Measurements from ENCODE around the gene PIP5KL1.

The PIP5KL1 gene

DNA sequence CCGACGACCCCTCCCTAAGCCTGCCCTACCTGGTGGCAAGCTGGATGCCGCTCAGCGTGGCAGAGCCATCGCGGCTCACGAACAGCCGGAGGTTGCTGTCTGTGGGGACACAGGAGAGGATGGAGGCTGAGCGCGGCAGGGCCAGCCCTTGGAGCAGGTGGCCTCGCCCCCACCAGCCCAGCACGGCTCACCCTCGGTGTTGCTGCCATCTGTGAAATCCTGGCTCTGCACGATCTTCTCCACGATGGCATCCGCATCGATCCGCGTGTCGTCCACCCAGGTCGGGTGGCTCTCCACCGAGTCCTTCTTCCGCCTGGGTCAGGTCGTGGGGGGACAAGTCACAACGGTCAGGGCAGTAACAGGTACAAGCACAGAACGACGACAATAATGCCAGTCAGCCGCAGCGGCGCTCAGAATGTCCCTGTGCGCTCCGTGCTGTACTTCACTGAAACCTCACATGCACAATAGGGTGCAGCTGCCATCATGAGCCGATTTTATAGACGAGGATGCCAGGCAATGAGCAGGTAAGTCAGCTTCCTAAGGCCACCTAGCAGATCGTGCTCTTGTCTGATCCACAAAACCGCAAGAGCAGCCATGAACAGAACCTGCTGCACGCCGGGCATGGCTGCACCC, 14.1 kb upstream of the PIP5KL1 start:
- no peak overlapping the region for H3K27ac ChIP-seq (ENCODE audit: low read depth, low read length)
- no peaks in the 10 kb centered on the region for H3K4me1 ChIP-seq (ENCODE audit: insufficient read depth, low read length)
- H3K9me3 ChIP-seq (ENCODE audit: insufficient read depth, low read depth, low read length), result no peaks in the 10 kb centered on the region
- H3K4me3 ChIP-seq (ENCODE audit: low read length), result no peak overlapping the region
- no peaks in the 10 kb centered on the region for H3K27me3 ChIP-seq (ENCODE audit: insufficient read depth, low read length)
- no peak overlapping the region for H3K9ac ChIP-seq (ENCODE audit: low read depth, low read length)
- peaks cover 37% of the 10 kb centered on the region for H3K36me3 ChIP-seq (ENCODE audit: insufficient read depth, low read length)
- WGBS, result 95% methylated on average over 38 of the region's 38 CpGs

DNA sequence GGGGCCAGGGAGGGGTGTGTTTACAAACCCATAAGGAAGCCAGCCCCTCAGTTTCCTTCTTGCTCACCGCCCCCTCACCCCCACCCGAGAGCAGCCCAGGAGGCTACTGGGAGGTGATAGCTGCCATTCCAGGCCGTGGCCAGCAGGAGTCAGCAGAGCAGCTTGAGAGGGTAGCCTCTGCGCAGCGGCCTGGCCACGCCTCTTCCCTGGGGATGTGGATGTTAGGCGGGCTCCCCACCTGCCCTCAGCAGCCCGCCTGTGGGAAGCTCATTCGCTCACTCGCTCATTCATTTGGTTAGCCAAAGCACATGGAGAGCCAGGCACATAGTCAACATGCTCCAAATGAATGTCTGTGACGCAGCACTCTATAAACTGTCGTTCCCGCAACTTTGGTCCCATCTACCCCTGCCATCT, 13.2 kb upstream of the PIP5KL1 start:
- Histone ChIP-seq H3K9me3 (ENCODE audit: insufficient read depth, low read depth, low read length) (no peaks in the 10 kb centered on the region), H3K27ac (ENCODE audit: low read depth, low read length) (no peak overlapping the region), H3K4me1 (ENCODE audit: insufficient read depth, low read length) (no peaks in the 10 kb centered on the region), H3K4me3 (ENCODE audit: low read length) (no peak overlapping the region), H3K27me3 (ENCODE audit: insufficient read depth, low read length) (no peaks in the 10 kb centered on the region), H3K9ac (ENCODE audit: low read depth, low read length) (no peak overlapping the region), H3K36me3 (ENCODE audit: insufficient read depth, low read length) (peaks cover 37% of the 10 kb centered on the region)
- 33% methylated on average over 12 of the region's 13 CpGs for WGBS

- WGBS, result 93% methylated on average over 14 of the region's 14 CpGs
- H3K9me3 ChIP-seq (ENCODE audit: insufficient read depth, low read depth, low read length), result no peaks in the 10 kb centered on the region
- no peaks in the 10 kb centered on the region for H3K27me3 ChIP-seq (ENCODE audit: insufficient read depth, low read length)
- no peak overlapping the region for H3K27ac ChIP-seq (ENCODE audit: low read depth, low read length)
- H3K4me3 ChIP-seq (ENCODE audit: low read length), result no peak overlapping the region
- H3K4me1 ChIP-seq (ENCODE audit: insufficient read depth, low read length), result no peaks in the 10 kb centered on the region
- H3K36me3 ChIP-seq (ENCODE audit: insufficient read depth, low read length), result peaks cover 37% of the 10 kb centered on the region
- H3K9ac ChIP-seq (ENCODE audit: low read depth, low read length), result no peak overlapping the region
Observed at GRCh38 chr9:127943011-127943662, 12.6 kb upstream of the PIP5KL1 start.

- H3K27ac ChIP-seq (ENCODE audit: low read depth, low read length), result no peak overlapping the region
- no peak overlapping the region for H3K9ac ChIP-seq (ENCODE audit: low read depth, low read length)
- 76% methylated on average over 18 of the region's 18 CpGs for WGBS
- no peaks in the 10 kb centered on the region for H3K27me3 ChIP-seq (ENCODE audit: insufficient read depth, low read length)
- no peaks in the 10 kb centered on the region for H3K4me1 ChIP-seq (ENCODE audit: insufficient read depth, low read length)
- H3K9me3 ChIP-seq (ENCODE audit: insufficient read depth, low read depth, low read length), result no peaks in the 10 kb centered on the region
- no peak overlapping the region for H3K4me3 ChIP-seq (ENCODE audit: low read length)
- H3K36me3 ChIP-seq (ENCODE audit: insufficient read depth, low read length), result peaks cover 37% of the 10 kb centered on the region
Observed at GRCh38 chr9:127942216-127943010, 11.8 kb upstream of the PIP5KL1 start.

GRCh38 chr9:127941961-127942215, 11.3 kb upstream of the PIP5KL1 start:
- H3K36me3 ChIP-seq (ENCODE audit: insufficient read depth, low read length), result peaks cover 37% of the 10 kb centered on the region
- H3K9ac ChIP-seq (ENCODE audit: low read depth, low read length), result no peak overlapping the region
- H3K4me3 ChIP-seq (ENCODE audit: low read length), result no peak overlapping the region
- no peak overlapping the region for H3K27ac ChIP-seq (ENCODE audit: low read depth, low read length)
- H3K27me3 ChIP-seq (ENCODE audit: insufficient read depth, low read length), result no peaks in the 10 kb centered on the region
- H3K9me3 ChIP-seq (ENCODE audit: insufficient read depth, low read depth, low read length), result no peaks in the 10 kb centered on the region
- 97% methylated on average over 3 of the region's 3 CpGs for WGBS
- H3K4me1 ChIP-seq (ENCODE audit: insufficient read depth, low read length), result 0 out of 2 replicates have a peak, but pooled peaks cover 1% of the 10 kb centered on the region

GRCh38 chr9:127941062-127941960, 10.7 kb upstream of the PIP5KL1 start:
- Histone ChIP-seq H3K4me3 (ENCODE audit: low read length) (no peak overlapping the region), H3K4me1 (ENCODE audit: insufficient read depth, low read length) (0 out of 2 replicates have a peak, but pooled peaks cover 7% of the 10 kb centered on the region), H3K9me3 (ENCODE audit: insufficient read depth, low read depth, low read length) (no peaks in the 10 kb centered on the region), H3K27ac (ENCODE audit: low read depth, low read length) (no peak overlapping the region), H3K9ac (ENCODE audit: low read depth, low read length) (no peak overlapping the region), H3K27me3 (ENCODE audit: insufficient read depth, low read length) (no peaks in the 10 kb centered on the region), H3K36me3 (ENCODE audit: insufficient read depth, low read length) (peaks cover 38% of the 10 kb centered on the region)
- 90% methylated on average over 18 of the region's 18 CpGs for WGBS

GRCh38 chr9:127940593-127940992, 10.0 kb upstream of the PIP5KL1 start:
- no peaks in the 10 kb centered on the region for H3K9me3 ChIP-seq (ENCODE audit: insufficient read depth, low read depth, low read length)
- no peak overlapping the region for H3K4me3 ChIP-seq (ENCODE audit: low read length)
- H3K9ac ChIP-seq (ENCODE audit: low read depth, low read length), result no peak overlapping the region
- H3K27ac ChIP-seq (ENCODE audit: low read depth, low read length), result no peak overlapping the region
- no peaks in the 10 kb centered on the region for H3K27me3 ChIP-seq (ENCODE audit: insufficient read depth, low read length)
- 98% methylated on average over 4 of the region's 4 CpGs for WGBS
- H3K36me3 ChIP-seq (ENCODE audit: insufficient read depth, low read length), result peaks cover 39% of the 10 kb centered on the region
- 0 out of 2 replicates have a peak, but pooled peaks cover 10% of the 10 kb centered on the region for H3K4me1 ChIP-seq (ENCODE audit: insufficient read depth, low read length)

- Histone ChIP-seq H3K27ac (ENCODE audit: low read depth, low read length) (0 out of 2 replicates have a peak overlapping the region, but pooled peaks have one; percentile 18), H3K9me3 (ENCODE audit: insufficient read depth, low read depth, low read length) (no peaks in the 10 kb centered on the region), H3K4me1 (ENCODE audit: insufficient read depth, low read length) (0 out of 2 replicates have a peak, but pooled peaks cover 10% of the 10 kb centered on the region), H3K9ac (ENCODE audit: low read depth, low read length) (peak overlapping the region; percentile 66), H3K4me3 (ENCODE audit: low read length) (peak overlapping the region; percentile 90), H3K27me3 (ENCODE audit: insufficient read depth, low read length) (no peaks in the 10 kb centered on the region), H3K36me3 (ENCODE audit: insufficient read depth, low read length) (peaks cover 23% of the 10 kb centered on the region)
- 35% methylated on average over 25 of the region's 25 CpGs for WGBS
Observed at GRCh38 chr9:127938298-127938690, 7.7 kb upstream of the PIP5KL1 start.

DNA sequence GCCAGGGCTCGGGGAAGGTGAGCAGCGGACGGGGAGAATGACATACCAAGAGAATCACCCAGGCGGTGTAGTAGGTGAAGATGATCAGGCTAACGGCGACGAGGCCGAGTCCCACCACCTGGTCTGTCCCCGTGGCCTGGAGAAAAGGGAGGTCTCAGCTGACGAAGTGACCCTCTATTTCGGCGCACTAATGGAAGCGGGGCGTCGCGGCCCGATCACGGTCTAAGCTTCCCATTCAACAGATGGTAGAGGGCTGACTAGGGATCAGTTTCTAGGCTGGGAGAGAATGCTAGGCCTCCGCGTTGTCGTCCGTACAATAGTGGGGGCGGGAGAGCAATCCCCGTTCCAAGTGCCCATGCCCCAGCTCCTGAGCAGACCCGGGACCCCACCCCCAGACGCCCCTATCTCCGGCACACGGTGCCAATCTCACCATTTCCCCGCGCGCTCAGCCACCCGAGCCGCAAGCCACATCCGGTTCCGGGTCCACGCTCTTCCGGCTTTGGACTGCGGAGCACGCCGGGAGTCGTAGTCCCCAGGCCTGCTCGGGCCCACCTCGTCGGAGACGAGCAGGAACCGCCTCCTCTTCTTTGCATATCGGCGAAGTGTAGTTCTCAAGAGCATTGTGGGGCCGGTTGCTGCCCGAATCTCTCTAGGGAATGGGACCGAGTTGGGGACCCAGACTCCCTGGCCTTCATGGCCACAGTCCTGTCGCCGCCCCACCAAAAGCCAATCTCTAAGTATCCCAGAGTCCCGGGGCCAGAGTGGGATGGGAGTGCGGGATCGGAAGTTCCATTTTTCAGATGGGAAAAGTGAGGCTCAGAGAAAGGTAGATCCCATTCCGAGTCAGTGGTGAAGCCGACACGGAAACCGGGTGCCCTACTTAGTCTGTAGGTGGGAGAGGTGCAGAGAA, 7.1 kb upstream of the PIP5KL1 start, which contains the start of gene DPM2:
TSS of gene DPM2 (minus strand) at position 467 of the 910 bp plus-strand sequence. CDS start at position 433, 34 bp downstream.
- 4% methylated on average over 60 of the region's 60 CpGs for WGBS
- Histone ChIP-seq H3K9me3 (ENCODE audit: insufficient read depth, low read depth, low read length) (no peaks in the 10 kb centered on the region), H3K9ac (ENCODE audit: low read depth, low read length) (peak within 1 kb of the TSS; percentile 72), H3K36me3 (ENCODE audit: insufficient read depth, low read length) (peaks cover 19% of the 10 kb centered on the region), H3K27ac (ENCODE audit: low read depth, low read length) (0 out of 2 replicates have a peak within 1 kb of the TSS, but pooled peaks have one; percentile 42), H3K27me3 (ENCODE audit: insufficient read depth, low read length) (no peaks in the 10 kb centered on the region), H3K4me3 (ENCODE audit: low read length) (peak within 1 kb of the TSS; percentile 90), H3K4me1 (ENCODE audit: insufficient read depth, low read length) (0 out of 2 replicates have a peak, but pooled peaks cover 10% of the 10 kb centered on the region)

GRCh38 chr9:127937056-127937387, 6.4 kb upstream of the PIP5KL1 start:
- Histone ChIP-seq H3K27ac (ENCODE audit: low read depth, low read length) (no peak overlapping the region), H3K9ac (ENCODE audit: low read depth, low read length) (peak overlapping the region; percentile 72), H3K27me3 (ENCODE audit: insufficient read depth, low read length) (no peaks in the 10 kb centered on the region), H3K4me3 (ENCODE audit: low read length) (peak overlapping the region; percentile 90), H3K9me3 (ENCODE audit: insufficient read depth, low read depth, low read length) (no peaks in the 10 kb centered on the region), H3K36me3 (ENCODE audit: insufficient read depth, low read length) (peaks cover 12% of the 10 kb centered on the region), H3K4me1 (ENCODE audit: insufficient read depth, low read length) (0 out of 2 replicates have a peak, but pooled peaks cover 10% of the 10 kb centered on the region)
- WGBS, result 17% methylated on average over 6 of the region's 7 CpGs

Data from HUES64 (cell line).